ENCODE data around the gene MCTP1.
"Not testable (repeated sequence)": the region's sequence is repeated elsewhere in the genome, so short reads cannot be mapped to it uniquely, and the experiment has no call there.

Gene MCTP1

DNA sequence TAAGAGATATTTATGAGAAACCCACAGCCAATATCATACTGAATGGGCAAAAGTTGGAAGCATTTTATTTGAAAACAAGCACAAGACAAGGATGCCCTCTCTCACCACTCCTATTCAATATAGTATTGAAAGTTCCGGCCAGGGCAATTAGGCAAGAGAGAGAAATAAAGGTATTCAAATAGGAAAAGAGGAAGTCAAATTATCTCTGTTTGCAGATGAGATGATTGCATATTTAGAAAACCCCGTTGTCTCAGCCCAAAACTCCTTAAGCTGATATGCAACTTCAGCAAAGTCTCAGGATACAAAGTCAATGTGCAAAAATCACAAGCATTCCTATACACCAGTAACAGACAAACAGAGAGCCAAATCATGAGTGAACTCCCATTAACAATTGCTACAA lies 325.6 kb downstream of the MCTP1 start:
- not testable (repeated sequence) for DNase-seq (ENCODE audit: low read depth in 2 of 2)

DNA sequence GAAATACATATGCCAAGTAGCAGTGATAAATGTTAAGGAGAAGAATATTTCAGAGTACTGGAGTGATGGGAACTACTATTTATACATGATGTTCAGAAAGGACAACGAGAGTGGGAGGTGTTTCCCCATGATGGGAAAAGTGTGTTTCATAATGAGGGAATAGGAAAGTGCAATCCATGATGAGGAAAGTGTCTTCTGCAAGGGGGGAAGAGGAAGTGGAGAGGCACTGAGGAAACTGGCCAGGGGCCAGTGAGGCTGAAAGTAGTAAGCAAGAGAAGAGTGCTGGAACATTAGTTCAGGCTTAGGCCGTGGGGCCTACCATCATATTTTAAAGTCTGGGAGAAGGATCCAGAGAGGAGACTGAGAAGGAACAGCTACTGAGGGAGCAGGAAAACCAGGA lies 339.2 kb downstream of the MCTP1 start:
- no peak for DNase-seq (ENCODE audit: low read depth in 2 of 2)

DNA sequence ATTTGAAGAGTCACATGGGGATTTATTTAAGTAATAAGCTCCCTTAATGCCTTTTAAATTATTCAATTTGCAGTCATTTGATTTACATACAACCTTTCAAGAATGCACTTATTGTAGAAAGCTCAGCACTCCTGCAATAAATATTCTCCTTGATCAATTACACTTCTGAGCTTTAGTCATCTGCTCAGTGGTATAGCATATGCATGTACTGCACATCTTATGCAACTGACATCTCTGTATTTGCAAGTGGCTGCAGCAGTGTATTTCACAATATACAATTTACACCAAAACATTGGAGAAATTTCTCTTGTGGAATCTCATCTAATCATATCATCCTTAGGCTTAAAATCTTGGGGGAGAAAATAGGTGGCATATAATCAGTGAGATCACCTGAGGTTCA lies 340.7 kb downstream of the MCTP1 start:
- no peak for DNase-seq (ENCODE audit: low read depth in 2 of 2)

DNA sequence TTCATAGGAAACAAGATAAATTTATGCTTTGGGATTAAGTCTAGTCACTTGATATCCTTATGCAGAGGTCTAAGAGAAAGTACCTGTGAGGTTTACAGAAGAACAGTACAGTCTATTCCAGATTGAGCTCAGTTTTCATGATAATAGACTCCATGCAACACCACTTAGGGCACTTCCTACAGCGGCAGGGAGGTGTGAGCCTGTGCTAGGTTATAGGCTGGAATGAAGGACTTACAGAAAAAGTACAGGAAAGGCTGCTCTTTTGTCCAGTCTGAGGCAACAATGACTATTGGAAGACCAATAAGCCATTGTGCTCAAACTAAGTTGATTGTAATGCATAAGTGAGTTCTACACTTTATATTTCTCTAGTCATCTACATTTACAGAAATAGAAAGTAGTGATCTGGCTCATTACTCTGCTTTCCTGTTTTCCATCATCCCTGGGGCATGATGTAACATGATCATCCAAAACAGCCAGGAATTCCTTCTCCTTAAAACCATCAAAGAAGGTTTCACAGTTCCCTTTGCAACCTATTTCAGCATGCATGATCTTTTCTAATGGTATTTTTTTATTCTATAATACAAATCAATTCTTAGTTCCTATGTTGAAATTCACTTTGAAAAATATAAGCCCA lies 343.7 kb downstream of the MCTP1 start:
- no peak for DNase-seq (ENCODE audit: low read depth in 2 of 2)

DNA sequence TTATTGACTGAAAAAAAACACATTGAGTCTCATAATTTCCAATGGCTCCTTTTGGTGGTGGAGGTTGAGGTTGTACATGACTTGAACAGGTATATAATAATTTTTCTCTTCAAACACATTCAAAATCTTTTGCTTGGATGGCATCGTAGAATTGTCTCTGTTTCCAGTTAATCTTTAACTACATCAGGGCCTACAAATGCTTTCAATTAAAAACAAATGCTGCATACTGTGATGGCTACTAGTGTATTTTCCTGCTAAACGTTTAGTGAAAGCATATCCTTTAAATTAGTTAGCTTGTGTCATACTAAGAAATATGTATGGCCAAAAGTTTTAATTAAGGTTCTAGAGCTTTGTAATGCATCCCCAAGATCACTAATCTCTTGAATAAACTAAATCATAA lies 352.6 kb downstream of the MCTP1 start:
- no peak for DNase-seq (ENCODE audit: low read depth in 2 of 2)

DNA sequence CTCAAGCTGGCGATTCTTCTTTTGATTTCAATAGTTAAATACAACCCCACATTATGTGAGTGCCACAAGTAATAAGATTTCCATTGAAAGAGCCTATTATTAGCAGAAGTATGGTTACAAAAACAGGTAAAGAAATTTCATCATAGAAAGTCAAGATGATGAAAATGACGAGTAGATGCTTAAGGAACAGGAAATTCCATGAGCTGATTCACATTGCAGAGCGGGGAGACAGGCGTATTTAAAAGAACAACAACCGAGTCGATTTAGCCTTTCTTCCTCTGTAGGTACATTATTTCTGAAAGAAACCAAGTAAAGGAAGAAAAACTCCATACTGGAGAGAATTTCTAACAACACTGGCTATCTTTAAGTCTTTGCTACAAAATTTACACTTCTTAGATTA lies 356.0 kb downstream of the MCTP1 start:
- DNase-seq (ENCODE audit: low read depth in 2 of 2) = no peak

DNA sequence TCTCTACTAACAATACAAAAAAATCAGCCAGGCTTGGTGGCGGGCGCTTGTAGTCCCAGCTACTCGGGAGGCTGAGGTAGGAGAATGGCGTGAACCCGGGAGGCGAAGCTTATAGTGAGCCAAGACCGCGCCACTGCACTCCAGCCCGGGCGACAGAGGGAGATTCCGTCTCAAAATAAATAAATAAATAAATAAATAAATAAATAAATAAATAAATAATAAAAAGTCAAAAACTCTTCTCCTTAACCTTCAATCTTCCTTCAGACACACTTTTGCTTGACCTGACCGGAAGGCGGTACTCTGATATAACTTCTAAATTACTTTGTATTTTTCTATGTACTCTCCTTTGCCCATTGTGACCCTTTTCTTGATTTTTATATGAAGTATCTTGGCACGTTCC lies 364.3 kb downstream of the MCTP1 start:
- DNase-seq (ENCODE audit: low read depth in 2 of 2) = no peak

DNA sequence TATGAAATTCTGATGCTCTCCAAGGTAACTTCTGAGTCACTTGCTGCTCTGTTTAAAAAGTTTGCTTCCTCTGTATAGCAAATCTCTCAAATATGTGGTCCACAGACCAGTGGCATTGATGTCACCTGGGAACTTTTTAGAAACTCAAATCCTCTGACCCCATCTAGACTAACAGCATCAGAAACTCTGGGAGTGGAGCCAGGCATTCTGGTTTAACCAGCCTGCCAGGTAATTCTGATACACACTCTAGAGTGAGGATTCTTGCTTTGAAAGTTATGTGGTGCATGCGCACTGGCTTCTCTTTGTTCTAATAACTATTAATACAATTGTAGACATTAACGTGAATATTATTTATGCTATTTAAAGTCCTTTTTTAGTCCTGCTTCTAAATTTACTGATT lies 368.3 kb downstream of the MCTP1 start:
- no peak for DNase-seq (ENCODE audit: low read depth in 2 of 2)

DNA sequence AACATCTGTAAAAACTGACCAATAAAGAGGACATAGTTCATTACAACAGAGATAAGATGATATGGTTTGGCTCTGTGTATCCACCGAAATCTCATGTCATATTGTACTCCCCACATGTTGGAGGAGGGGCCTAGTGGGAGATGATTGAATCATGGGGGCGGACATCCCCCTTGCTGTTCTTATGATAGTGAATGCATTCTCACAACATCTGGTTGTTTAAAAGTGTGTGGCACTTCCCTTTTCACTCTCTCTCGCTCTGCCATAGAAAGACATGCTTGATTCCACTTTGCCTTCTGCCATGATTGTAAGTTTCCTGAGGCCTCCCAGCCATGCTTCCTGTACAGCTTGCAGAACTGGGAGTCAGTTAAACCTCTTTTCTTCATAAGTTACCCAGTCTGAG lies 373.6 kb downstream of the MCTP1 start:
- no peak for DNase-seq (ENCODE audit: low read depth in 2 of 2)

DNA sequence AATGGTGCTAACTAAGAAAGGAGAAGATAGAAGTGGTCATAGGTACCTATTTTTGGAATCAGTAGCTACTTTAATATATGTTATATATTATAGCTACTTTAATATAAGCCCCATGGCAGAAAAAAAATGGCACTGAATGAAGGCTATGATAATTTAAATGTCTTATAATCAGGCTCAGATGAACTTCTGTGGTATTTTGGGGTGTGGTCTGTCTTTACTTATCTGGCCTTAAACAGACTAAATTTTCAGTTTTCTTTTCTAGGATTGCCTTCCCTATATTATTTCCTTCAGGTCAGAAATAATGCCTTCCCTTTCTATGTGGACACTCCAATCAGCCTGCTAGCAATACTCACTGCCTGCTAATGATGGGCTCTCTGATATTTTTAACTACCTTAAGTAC lies 374.2 kb downstream of the MCTP1 start:
- no peak for DNase-seq (ENCODE audit: low read depth in 2 of 2)

DNA sequence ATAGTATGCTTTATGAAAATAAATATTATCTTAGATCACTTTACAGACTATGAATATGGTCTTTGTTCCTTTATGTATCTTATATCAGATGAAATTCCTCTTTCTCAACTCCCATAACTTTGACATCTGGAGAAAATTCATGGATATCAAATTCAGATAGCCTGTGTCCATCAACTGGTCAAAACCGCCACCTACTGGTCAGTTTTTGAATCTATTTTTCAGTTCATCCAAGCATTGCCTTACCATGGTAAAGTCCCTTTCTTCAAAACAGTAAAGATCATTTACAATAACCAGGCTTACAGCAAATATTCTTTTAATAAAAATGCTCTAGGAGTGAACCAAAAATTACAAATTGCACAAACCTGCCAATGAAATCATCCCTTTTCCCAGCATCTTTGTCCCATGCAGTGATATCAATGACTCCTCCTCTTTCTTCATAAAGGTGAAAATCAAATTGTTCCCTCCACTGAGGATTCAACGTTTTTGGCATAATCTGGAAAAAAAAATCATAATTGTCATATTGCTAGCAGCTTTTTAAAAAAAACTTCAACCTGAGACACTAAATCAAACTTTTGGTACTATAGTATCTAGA lies 375.9 kb downstream of the MCTP1 start:
- DNase-seq (ENCODE audit: low read depth in 2 of 2) = no peak

DNA sequence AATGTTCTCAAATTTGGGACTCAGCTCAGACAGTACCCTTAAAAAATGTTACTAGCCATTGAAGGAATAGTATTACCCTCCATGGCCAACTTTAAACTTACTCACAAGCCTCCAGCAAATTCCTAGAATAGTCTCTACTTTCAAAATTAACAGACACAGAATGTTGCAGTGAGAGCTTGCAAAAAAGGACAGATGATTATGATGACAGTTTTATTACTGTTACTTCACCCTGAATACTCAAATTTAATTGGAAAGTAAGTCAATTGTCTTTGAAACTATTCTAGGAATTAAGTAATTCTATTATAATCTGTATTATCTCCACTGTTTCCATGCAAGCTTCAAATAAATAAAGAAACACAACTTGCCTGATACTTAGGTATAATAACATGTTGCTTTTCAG lies 378.1 kb downstream of the MCTP1 start:
- no peak for DNase-seq (ENCODE audit: low read depth in 2 of 2)

DNA sequence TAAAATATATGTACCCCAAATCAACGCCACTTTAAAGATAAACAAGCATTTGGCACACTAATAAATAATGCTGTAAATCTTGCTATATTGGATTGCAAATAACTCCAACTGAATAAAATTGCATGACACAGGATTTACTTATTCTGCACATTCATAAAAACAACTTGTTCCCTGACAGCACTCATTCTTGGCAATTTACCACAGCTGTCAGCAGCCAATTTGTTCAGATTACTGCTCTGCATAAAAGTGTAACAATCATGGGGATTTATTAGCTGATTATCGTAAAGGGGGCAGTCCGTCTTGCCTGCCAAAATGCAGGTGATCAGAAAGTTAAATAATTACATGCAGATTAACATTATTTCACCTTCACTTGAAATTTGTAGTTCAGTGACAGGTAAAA lies 381.2 kb downstream of the MCTP1 start:
- DNase-seq (ENCODE audit: low read depth in 2 of 2) = no peak

DNA sequence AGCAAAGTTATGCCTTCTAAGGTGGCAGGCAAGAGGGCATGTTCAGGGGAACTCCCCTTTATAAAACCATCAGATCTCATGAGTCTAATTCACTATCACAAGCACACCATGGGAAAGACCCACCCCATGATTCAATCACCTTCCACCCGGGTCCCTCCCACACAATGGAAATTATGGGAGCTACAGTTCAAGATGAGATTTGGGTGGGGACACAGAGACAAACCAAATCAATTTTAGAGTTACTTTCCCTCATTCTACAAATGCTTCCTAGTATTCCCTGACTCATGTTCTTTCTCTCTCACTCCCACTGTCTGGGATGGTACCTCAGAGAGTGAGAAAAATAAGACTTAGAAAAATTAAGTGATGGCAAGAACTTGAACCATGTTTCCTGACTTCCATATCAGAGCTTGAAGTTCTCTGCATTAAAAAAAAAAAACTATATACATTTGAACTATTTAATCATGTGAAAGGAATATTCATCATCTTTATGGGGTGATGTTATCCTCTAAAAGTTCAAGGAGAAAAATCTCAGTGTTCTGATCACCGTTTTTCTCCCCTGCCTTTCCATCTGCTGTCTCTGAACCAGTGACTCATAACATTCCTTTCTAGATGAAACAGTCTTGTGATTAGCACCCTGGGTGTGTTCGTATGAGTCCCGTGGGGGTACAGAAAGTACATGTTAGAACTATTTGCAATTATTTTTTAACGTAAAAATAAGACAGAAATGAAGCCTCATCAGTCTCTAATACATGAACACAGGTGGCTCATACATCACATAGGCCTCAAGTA lies 383.5 kb downstream of the MCTP1 start:
- no peak for DNase-seq (ENCODE audit: low read depth in 2 of 2)

DNA sequence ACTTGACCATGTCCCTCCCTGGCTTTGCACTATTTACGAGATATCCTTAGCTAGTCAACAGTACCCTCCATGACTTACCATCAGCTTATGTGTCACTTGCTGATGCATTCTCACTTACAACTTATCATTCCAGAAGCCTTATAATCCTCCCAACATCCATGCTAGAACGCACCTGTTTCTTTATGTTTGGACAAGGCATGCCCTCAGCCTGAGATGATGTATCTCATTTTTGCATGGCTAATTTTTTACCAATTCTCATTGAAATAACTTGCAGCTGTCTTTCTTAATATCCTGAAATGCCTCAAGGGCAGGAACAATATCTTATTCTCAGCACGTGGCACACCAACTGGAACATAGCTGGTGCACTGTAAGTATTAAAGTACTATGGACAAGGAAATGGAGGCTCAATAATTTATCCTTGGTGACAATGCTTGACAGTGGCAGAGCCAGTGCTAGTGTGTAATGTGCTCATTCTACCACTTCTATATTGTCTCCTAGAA lies 384.8 kb downstream of the MCTP1 start:
- no peak for DNase-seq (ENCODE audit: low read depth in 2 of 2)

DNA sequence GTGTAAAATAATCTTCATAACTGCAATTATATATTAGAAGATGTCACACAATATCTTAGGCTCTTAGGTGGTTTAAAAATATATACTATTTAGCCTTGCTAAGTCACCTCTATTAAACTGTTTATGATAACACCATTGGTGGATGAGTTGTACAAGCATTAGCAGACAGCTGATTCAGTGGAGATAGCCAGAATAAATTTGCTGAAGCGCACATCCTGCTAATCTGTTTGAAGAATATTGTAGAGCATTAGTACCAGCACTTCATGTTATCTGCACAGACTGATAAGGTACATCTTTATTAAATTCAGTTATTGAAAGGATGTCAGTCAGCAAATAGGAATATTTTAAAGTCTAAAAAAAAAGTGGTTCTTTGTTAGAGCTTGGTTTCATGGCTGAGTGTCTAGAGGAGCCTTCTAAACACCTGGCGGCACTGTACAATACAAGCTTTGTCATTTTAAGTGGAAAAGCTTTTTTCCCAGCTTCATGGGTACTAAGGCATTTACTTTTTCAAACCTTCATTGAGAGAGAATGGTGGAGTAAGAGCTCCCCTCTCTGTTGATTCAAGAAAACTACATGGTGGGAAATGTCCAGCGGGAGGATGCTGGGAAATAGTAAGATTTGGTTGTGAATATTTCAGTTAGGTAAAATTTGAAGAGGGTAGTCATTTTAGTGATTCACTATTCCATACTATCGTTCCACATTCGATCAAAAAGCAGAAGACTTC lies 391.3 kb downstream of the MCTP1 start:
- DNase-seq (ENCODE audit: low read depth in 2 of 2) = no peak

DNA sequence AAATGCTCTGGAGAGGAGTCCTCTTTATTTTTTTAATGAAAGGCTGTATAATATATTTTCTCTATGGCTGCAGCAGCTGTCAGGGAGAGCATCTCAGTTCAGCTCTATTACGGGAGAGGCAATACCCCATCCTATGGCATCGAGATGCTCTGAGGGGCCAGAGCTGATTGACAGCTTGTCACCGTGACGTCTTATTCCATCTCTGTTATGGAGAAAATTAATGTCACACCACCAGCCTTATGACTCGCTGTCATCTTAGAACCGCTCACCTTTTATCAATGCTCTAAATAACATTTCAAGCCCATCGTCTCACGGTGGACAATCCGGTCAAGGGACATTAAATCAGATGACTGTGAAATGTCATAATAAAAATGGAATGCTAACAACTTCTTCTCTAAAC lies 392.9 kb downstream of the MCTP1 start:
- DNase-seq (ENCODE audit: low read depth in 2 of 2) = no peak

DNA sequence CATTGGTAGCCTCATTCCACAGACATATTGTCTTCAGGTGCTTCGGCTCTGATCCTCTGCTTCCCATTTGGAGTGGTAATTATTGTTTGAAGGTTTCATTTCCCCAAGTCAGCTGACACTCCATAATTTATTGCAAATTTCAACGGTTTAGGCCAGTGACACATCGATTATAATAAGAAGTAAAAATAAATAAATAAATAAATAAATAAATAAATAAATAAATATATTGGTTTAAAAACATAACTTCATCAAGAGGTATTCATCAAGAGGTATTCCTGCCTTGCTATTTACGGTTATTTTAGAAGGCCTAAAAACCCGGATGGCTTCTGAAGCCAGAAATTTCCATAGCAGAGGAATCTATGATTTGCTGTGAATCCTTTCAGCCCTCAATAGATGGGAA lies 393.3 kb downstream of the MCTP1 start:
- no peak for DNase-seq (ENCODE audit: low read depth in 2 of 2)

DNA sequence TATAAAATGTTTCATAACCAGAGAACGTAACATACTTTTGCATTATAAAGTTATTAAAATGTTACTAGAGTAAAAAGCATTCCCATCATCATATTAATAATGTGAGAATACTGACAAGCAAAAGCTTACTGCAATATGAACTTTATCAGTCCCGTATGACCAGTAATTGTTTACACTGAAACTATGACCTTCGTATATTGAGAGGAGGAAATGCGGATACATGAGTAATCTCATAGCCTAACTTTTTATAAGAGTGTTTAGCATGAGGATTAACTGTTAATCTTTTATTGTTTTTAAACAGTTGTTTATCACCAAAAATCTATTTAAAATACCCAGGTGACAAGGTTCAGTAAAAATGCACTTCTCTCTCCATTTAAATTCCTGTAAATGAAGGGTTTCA lies 394.0 kb downstream of the MCTP1 start:
- DNase-seq (ENCODE audit: low read depth in 2 of 2) = no peak

DNA sequence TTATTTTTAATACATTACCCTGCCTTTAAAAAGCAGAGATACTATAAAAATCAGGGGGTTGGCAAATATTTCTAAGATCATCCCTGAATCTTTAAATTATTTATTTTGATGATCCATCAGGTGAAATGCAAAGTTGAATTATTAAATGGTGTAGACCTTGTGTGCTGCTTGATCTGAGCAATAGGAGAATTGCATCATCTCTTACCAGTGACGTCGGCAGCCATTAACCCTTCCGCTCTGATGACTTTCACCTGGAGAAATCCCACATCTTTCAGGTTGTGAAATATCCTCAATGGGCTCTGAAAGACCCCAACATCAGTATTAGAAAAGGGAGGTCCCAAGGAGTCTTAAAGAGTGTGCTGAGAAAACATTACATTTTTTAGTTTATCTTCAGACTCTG lies 396.2 kb downstream of the MCTP1 start:
- no peak for DNase-seq (ENCODE audit: low read depth in 2 of 2)

DNA sequence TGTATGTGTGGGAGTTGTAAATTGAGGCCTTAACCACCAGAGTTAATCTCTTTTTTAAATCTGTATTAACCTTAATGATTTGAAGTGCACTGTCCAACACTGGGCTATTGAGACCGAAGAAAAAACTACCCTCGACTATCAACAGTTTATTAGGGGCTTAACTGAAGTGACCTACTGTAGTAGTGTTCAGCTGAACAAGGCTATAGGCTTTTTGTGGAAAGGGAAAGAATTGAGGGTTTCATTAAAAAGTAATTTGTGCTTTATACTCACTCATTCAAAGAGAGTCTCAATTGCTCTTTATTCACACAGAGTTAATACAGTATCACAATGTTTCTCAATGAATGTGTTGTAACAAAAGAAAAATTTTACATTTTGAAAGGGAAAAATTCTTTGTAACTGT lies 399.0 kb downstream of the MCTP1 start:
- DNase-seq (ENCODE audit: low read depth in 2 of 2) = no peak

DNA sequence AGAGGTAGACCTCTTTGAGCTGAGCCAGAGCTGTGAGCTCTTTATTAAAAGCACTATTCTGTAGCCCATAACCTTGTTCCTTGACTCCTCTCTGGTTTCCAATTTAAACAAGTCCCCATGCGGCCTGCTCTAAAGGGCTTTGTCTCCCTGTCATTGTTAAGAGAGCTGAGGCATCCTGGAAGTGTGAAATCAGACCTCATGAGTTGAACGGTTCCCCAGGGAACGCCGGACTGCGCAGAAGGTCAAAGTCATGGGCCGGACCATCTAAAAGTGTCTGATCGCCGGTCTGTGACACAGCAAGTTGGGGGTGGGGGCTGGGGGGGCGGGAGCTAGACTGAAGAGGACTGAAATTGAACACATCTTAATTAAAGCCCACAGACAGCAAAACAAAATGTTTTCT lies 400.6 kb downstream of the MCTP1 start:
- no peak for DNase-seq (ENCODE audit: low read depth in 2 of 2)

DNA sequence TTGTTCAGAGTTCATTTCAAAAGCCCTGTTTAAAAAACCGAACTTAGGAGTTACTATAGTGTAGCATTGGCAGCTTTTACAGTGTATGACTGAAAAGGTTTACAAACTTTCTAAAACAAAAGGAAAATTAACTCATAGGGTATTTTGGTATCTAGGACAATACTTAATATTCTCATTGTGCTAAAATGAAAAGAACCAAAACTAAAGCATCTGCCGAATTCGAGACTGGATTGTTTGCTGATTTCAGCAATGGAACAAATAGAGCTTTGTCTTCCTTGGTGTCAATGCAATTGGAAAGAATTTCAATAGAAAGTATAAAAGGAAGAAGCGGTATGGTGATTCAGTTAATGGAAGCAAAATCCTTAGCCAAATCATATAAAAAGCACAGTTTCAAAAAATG lies 412.4 kb downstream of the MCTP1 start:
- no peak for DNase-seq (ENCODE audit: low read depth in 2 of 2)
